NCI-H1694 (cell line): ENCODE results near the gene NXF2.
"Not testable (repeated sequence)": the region's sequence is repeated elsewhere in the genome, so short reads cannot be mapped to it uniquely, and the experiment has no call there.

Experiments
- DNase-seq: peaks from one replicate; lab custom pipeline; 2025; lab: John Stamatoyannopoulos, UW

The NXF2 gene, protein sequence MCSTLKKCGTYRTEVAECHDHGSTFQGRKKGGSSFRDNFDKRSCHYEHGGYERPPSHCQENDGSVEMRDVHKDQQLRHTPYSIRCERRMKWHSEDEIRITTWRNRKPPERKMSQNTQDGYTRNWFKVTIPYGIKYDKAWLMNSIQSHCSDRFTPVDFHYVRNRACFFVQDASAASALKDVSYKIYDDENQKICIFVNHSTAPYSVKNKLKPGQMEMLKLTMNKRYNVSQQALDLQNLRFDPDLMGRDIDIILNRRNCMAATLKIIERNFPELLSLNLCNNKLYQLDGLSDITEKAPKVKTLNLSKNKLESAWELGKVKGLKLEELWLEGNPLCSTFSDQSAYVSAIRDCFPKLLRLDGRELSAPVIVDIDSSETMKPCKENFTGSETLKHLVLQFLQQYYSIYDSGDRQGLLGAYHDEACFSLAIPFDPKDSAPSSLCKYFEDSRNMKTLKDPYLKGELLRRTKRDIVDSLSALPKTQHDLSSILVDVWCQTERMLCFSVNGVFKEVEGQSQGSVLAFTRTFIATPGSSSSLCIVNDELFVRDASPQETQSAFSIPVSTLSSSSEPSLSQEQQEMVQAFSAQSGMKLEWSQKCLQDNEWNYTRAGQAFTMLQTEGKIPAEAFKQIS

GRCh38 chrX:102246893-102247292, at the start of gene NXF2:
TSS of gene NXF2 (plus strand) at chrX:102247167. CDS start at chrX:102307079, 59,912 bp downstream.
- DNase-seq = not testable (repeated sequence)

- not testable (repeated sequence) for DNase-seq
These were observed 39.0 kb upstream of the NXF2 start for GRCh38 chrX:102207940-102208339.

DNA sequence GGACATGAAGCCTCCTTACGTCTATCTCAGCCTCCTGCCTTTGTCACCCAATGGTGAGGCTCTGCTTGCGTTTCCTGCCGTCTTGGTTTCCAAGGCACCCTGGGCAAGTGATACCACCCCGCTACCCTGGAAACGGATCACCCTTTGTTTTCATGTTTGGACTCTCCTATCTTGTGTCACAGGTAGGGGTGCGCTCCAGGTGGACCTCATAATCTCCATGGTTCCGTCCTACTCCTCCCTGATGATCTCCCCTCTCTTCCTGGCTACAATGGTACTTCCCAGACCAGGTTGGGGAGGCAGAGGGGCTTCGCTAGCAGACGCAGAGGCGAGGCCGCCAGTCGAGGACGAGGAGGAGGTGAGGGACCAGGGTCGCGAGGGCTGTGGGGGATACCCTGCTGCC, 32.0 kb upstream of the NXF2 start, which contains the start of gene TCP11X1:
TSS of gene TCP11X1 (plus strand) at position 316 of the 400 bp plus-strand sequence.
- not testable (repeated sequence) for DNase-seq

DNA sequence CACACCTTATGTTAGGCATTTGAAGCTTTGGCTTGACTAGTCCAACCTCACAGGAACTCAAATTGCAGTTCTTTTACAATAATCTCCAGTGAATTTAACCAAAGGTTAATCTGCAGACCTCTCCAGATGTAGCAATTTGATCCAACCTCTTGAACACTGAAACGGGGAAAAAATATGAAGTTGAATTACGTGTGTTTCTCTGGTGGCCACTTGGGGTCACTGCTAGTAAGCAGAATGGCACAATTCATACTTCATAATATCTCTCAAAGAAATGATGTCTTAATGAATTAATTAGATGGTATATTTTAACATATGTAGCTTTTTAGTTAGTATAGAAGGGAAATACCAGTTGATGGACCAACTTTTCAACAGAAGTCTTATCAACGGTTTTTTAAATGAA, 30.5 kb upstream of the NXF2 start:
- not testable (repeated sequence) for DNase-seq

DNA sequence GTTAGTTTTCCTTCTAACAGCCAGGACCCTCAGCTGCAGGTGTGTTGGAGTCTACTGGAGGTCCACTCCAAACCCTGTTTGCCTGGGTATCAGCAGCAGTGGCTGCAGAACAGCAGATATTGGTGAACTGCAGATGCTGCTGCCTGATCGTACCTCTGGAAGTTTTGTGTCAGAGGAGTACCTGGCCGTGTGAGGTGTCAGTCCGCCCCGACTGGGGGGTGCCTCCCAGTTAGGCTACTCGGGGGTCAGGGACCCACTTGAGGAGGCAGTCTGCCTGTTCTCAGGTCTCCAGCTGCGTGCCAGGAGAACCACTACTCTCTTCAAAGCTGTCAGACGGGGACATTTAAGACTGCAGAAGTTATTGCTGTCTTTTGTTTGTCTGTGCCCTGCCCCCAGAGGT, 11.3 kb upstream of the NXF2 start:
- not testable (repeated sequence) for DNase-seq

GRCh38 chrX:102240265-102240664, 6.7 kb upstream of the NXF2 start:
- not testable (repeated sequence) for DNase-seq

- not testable (repeated sequence) for DNase-seq
These were observed 25.3 kb downstream of the NXF2 start for GRCh38 chrX:102272231-102272630.

GRCh38 chrX:102338162-102338561, 91.2 kb downstream of the NXF2 start:
- no peak for DNase-seq

GRCh38 chrX:102339312-102340298, 92.6 kb downstream of the NXF2 start:
- DNase-seq = no peak

GRCh38 chrX:102341867-102342266, 94.9 kb downstream of the NXF2 start:
- DNase-seq = no peak

- no peak for DNase-seq
These were observed 98.9 kb downstream of the NXF2 start for GRCh38 chrX:102345916-102346315.
